ENCODE results near the gene TMEM131L.
"Not testable (repeated sequence)": the region's sequence is repeated elsewhere in the genome, so short reads cannot be mapped to it uniquely, and the experiment has no call there.

Gene TMEM131L, protein sequence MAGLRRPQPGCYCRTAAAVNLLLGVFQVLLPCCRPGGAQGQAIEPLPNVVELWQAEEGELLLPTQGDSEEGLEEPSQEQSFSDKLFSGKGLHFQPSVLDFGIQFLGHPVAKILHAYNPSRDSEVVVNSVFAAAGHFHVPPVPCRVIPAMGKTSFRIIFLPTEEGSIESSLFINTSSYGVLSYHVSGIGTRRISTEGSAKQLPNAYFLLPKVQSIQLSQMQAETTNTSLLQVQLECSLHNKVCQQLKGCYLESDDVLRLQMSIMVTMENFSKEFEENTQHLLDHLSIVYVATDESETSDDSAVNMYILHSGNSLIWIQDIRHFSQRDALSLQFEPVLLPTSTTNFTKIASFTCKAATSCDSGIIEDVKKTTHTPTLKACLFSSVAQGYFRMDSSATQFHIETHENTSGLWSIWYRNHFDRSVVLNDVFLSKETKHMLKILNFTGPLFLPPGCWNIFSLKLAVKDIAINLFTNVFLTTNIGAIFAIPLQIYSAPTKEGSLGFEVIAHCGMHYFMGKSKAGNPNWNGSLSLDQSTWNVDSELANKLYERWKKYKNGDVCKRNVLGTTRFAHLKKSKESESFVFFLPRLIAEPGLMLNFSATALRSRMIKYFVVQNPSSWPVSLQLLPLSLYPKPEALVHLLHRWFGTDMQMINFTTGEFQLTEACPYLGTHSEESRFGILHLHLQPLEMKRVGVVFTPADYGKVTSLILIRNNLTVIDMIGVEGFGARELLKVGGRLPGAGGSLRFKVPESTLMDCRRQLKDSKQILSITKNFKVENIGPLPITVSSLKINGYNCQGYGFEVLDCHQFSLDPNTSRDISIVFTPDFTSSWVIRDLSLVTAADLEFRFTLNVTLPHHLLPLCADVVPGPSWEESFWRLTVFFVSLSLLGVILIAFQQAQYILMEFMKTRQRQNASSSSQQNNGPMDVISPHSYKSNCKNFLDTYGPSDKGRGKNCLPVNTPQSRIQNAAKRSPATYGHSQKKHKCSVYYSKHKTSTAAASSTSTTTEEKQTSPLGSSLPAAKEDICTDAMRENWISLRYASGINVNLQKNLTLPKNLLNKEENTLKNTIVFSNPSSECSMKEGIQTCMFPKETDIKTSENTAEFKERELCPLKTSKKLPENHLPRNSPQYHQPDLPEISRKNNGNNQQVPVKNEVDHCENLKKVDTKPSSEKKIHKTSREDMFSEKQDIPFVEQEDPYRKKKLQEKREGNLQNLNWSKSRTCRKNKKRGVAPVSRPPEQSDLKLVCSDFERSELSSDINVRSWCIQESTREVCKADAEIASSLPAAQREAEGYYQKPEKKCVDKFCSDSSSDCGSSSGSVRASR (N-terminal part only)

DNA sequence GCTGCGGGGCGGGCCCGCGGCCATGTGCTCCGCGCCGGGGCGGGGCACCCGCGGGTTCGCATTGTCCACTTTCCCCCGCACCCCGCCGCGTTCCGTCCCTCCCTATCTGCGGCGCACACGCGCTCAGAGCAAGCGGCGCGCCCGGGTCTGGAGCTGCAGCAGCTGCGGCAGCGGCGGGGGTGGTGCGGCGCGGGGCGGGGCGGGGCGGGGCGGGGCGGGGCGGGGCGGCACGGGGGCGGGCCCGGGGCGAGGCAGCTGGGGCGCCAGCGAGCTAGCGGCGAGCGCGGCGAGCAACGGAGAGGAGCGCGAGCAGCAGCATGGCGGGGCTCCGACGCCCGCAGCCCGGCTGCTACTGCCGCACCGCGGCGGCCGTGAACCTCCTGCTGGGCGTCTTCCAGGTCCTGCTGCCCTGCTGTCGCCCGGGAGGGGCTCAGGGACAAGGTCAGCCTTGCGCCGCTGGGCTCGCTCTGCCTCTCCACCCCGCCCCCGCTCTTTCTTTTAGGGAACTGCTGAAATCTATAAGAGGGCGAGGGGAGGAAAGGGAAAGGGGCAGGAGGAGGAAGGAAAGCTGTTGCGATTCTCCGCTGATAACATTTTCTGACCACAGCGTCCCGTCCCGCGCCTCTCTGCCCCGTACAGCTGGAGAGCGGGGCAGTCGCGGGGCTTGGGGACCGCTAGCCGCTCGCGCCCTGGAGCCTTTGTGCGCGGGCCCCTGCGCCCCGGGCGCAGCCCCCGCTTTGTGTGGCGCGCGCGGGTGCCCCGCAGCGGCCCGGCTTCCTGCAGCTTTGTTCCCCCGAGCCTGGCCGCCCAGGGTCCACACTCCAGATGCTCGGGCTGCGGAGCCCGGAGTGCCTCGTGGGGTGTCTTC lies at the start of gene TMEM131L:
Gene TMEM131L, plus strand, starts transcription at position 280 of the 868 bp plus-strand sequence. Its CDS starts 38 bp downstream, at position 318.
- in situ Hi-C loops (cut with HindIII; ENCODE audit: low sequenced_read_pairs), result no loop called here

DNA sequence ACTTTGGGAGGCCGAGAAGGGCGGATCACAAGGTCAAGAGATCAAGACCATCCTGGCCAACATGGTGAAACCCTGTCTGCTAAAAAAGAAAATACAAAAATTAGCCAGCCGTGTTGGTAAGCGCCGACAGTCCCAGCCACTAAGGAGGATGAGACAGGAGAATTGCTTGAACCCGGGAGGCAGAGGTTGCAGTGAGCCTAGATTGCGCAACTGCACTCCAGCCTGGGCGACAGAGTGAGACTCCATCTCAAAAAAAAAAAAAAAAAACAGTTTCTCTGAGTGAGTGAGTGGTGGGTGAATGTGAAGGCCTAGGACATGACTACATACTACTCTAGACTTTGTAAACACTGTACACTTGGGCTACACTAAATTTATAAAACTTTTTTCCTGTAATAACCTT lies 49.7 kb upstream of the TMEM131L start:
- in situ Hi-C loops (cut with HindIII; ENCODE audit: low sequenced_read_pairs), result not testable (repeated sequence)

GRCh38 chr4:153418121-153418520 lies 48.0 kb upstream of the TMEM131L start:
- in situ Hi-C loops (cut with HindIII; ENCODE audit: low sequenced_read_pairs), result no loop called here

- in situ Hi-C loops (cut with HindIII; ENCODE audit: low sequenced_read_pairs), result no loop called here
Measured at GRCh38 chr4:153418558-153418957, 47.6 kb upstream of the TMEM131L start.

GRCh38 chr4:153419029-153419428 lies 47.1 kb upstream of the TMEM131L start:
- in situ Hi-C loops (cut with HindIII; ENCODE audit: low sequenced_read_pairs), result no loop called here

- in situ Hi-C loops (cut with HindIII; ENCODE audit: low sequenced_read_pairs), result no loop called here
Measured at GRCh38 chr4:153419673-153420278, 46.4 kb upstream of the TMEM131L start.

DNA sequence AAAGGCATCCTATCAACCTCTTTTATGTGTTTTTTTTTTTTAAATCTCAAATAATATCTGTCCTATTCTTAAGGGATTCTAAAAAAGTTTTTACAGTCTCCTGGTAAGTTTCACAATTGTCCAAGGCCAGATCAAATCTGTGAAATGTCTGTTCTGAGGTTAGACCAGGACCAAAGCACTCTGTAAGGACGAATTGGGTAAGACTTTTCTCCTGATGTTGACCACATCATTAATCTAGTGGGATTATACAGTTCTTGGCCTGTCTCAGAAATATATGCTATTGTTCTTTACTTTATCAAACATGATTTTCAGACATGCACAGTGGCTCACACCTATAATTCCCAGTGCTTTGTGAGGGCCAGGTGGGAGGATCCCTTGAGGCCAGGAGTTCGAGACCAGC lies 45.8 kb upstream of the TMEM131L start:
- in situ Hi-C loops (cut with HindIII; ENCODE audit: low sequenced_read_pairs), result no loop called here

- in situ Hi-C loops (cut with HindIII; ENCODE audit: low sequenced_read_pairs), result no loop called here
Measured at GRCh38 chr4:153421941-153422340, 44.2 kb upstream of the TMEM131L start.

DNA sequence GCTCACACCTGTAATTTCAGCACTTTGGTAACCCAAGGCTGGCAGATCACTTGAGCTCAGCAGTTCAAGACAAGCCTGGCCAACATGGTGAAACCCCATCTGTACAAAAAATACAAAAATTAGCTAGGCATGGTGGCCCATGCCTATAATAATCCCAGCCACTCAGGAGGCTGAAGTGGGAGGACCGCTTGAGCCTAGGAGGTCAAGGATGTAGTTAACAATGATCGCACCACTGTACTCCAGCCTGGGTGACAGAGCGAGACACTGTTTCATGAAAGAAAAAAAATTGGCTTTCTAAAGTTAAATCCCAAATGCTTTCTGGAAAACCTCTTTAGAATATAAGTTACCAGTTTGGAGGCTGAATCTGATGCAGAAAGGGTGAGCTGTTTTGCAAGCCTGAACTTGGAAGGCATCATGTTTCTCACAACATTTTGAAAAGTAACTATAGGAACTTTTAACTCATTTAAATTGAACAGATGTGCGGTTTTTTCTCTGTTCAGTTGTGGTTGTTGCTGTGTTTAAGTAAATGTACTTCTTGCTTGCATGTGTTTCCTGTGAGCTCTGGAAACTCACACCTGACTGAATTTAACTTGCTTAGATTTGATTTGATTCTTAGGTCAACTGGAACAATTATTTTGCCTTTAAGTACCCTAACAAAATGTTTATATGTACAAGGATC lies 39.8 kb upstream of the TMEM131L start:
- in situ Hi-C loops (cut with HindIII; ENCODE audit: low sequenced_read_pairs), result no loop called here

DNA sequence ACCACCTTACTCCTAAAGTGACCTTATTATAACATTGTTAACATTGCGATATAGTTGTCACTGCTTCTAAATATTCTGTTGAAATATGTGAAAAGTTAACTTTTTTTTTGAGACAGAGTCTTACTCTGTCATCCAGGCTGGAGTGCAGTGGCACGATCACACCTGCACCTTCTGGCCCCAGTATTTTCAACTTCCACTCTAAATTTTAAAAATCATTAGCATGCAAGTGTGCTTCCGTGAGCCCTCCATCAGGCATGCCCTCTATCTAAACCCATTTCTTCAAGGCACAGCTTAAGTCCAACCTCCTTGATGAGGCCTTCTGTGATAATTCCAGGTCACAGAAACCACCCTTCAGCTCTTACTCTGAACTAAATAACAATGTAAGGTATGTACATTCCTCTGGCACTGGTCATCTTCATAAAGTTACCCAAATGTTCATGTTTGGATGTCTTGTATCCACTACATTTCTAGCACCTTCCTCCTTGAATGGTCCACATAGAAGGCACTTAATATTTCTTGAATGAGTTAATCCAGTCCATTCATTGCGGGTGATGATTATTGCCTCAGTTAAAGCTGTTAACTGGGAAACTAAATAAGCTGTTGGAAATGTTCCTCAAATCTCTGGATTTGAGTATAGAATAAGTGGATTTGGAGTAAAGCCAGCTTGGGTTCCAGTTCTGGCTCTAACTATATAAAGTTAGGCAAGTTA lies 38.6 kb upstream of the TMEM131L start:
- in situ Hi-C loops (cut with HindIII; ENCODE audit: low sequenced_read_pairs), result no loop called here

- in situ Hi-C loops (cut with HindIII; ENCODE audit: low sequenced_read_pairs), result no loop called here
Measured at GRCh38 chr4:153428941-153429475, 37.2 kb upstream of the TMEM131L start.

DNA sequence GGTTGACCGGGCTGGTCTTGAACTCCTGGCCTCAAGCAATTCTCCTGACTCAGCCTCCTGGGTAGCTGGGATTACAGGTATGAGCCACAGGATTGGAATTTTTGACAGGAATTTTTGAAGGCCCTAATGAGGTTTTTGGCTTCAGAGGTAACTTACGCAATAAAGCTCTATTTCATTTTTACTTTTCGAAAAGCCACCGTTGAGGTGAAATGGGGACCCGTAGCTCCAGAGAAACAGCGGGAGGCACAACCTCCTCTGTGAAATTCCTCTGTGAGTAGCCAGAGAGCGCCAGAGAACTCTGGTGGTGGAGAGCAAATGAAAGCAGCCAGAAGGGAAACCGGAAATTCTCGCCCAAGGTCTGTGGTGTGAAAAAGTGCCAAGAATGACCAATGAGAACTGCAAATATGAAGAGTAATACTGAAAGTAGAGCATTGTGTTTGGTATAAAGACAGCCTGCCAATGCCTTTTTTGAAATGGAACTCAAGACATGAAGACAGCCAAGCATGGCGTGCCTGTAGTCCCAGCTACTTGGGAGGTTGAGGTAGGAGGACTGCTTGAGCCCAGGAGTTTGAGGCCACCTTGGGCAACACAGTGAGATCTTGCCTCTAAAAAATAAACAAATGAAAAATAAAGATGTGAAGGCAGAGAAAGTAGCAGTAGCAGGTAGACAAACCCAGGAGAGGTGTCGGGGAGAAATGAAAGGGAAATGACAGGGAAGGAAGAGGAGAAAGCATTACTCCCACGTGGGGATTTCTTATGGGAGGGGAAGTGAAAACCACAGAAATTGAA lies 33.0 kb upstream of the TMEM131L start:
- in situ Hi-C loops (cut with HindIII; ENCODE audit: low sequenced_read_pairs), result no loop called here

- in situ Hi-C loops (cut with HindIII; ENCODE audit: low sequenced_read_pairs), result no loop called here
Measured at GRCh38 chr4:153433754-153434105, 32.4 kb upstream of the TMEM131L start.

DNA sequence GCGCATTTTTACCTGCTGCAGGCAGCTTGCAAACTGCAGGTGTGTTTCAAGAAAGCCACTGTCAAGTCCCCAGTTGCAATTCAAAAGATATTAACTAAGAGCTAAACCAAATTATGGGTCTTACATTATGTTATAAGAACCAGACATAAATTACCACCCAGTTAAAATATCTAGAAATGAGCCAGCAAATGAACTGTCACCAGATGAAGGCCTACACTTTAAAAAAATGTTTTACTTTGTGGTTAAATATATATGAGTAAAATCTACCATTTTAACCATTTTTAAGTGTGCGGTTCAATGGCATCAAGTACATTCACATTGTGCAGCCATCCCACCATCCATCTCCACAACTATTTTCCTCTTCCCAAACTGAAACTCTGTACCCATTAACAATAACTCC lies 32.0 kb upstream of the TMEM131L start:
- in situ Hi-C loops (cut with HindIII; ENCODE audit: low sequenced_read_pairs), result no loop called here

GRCh38 chr4:153438916-153439756 lies 27.0 kb upstream of the TMEM131L start:
- in situ Hi-C loops (cut with HindIII; ENCODE audit: low sequenced_read_pairs), result no loop called here

DNA sequence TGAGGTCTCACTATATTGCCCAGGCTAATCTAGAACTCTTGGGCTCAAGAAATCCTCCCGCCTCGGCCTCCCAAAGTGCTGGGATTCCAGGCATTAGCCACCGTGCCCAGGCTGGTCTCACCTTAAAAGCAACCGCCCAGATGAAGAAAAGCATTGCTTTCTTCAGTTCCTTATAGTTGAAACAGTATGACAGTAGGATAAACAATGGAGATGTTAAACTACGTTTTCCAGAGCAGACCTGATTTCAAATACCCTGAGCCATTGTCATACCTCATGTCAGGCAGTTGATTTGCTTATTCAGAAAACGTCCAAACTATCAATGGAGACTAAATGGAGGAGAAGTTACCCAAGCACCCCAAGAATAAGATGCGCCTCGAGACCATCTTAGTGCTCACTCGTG lies 26.3 kb upstream of the TMEM131L start:
- in situ Hi-C loops (cut with HindIII; ENCODE audit: low sequenced_read_pairs), result no loop called here

DNA sequence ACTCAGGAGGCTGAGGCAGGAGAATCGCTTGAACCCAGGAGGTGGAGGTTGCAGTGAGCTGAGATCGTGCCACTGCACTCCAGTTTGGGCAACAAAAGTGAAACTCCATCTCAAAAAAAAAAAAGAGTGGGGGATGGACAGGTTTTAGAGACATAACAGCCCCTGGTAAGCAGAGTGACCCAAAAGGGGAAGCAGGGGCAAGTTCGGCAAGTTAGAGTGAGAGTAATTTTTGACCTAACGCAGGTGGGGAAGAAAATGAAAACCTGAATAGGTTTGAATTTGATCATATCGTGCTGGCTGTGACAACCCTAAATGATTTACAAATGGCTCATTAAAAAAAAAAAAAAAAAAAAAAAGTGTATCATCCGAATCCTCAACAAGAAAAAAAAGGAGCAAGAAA lies 25.7 kb upstream of the TMEM131L start:
- in situ Hi-C loops (cut with HindIII; ENCODE audit: low sequenced_read_pairs), result no loop called here

All from endothelial cell of hepatic sinusoid (primary cell).